ENCODE data around the gene SDR39U1. TPM values are rescaled to one million over a fixed set of nuclear protein-coding genes. Genes with fewer than 3 reads are reported as not detected.
"Not testable (repeated sequence)": the region's sequence is repeated elsewhere in the genome, so short reads cannot be mapped to it uniquely, and the experiment has no call there.

Gene SDR39U1
- total RNA-seq: 100 to 1,000 TPM in 3 of 5 donors, 10 to 100 TPM in 2; 79.6 to 154 (median 109) TPM
- 39.5 TPM for total RNA-seq (2013)
- 26.7 to 112 (median 55.9) reads per million in 29 experiments for total RNA-seq

DNA sequence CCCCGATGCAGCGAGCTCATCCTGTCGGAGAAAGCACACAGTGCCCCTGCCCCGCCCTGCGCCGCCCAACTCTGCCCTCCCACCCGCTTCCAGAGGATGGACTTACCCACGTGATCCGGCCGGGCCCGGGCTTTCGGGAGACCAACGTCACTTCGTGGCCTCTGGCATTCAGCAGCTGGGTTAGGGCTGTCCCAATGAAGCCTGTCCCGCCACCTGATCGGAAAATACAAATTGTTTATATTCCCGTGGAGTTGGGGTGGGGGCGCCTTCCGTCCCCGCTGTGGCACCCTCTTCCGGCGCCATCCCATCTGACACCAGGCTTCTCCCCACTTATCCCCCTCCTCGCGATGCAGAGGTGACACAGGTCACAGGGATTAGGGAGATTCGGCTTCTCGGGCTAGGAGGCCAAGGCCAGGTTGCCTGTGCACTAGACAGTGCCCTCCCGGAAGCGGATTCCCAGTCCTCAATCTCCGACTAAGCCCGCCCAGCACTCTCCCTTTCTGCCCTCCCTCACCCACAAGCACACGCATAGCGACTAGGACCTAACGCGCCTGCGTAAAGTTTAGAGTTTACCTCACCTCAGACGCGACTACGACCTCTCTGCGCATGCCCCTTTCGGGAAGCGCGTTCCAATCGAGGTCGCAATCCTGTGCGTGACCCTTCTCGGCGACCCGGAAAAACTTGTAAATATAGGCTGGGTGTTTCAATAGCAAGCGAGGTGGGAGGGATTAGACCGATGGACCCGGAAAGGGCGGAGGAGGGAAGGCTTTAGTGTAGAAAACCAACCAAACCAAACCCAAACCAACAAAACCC lies at the start of gene SDR39U1:
Gene SDR39U1, minus strand, starts transcription at position 537 of the 813 bp plus-strand sequence. Its CDS starts 7 bp downstream, at position 530.
- peak within 1 kb of the TSS; percentile 95 for H3K27ac ChIP-seq (ENCODE audit: low read length)
- Mint-ChIP-seq H3K9me3 (peaks cover 0 to 4% (median 0%) of the 10 kb centered on the region in 3 donors), H3K36me3 (peaks cover 29% of the 10 kb centered on the region), H3K27ac (peak within 1 kb of the TSS; percentile 99), H3K4me3 (peak within 1 kb of the TSS; percentile 96 to 100 (median 97)), H3K27me3 (no peaks in the 10 kb centered on the region), H3K4me1 (peaks cover 44 to 51% (median 51%) of the 10 kb centered on the region in 3 donors)
- peak within 1 kb of the TSS; percentile 60 to 84 for H3K4me3 ChIP-seq (ENCODE audit: control insufficient read depth in 1 of 2, extremely low read depth in 1 of 2, low read length in 1 of 2)
- ChIA-PET POLR2A (interaction anchor here (0.5 to 1.7 kb wide), 9 partner anchors 11 to 205 kb away, joined by 3 to 11 read pairs (median 6); partner anchors contain the start of genes CBLN3 (in 1 of the 2), KHNYN (in 1 of the 2) and TINF2 (in 1 of the 2)), CTCF (interaction anchor here (0.6 to 3.1 kb wide), 6 partner anchors 9 to 251 kb away, joined by 3 to 22 read pairs (median 4); partner anchors contain the start of genes KHNYN (in 1 of the 2), NYNRIN (in 1 of the 2) and TINF2 (in 1 of the 2))
- H3K36me3 ChIP-seq (ENCODE audit: control insufficient read depth in 2 of 2, extremely low read depth in 1 of 2, insufficient read depth in 1 of 2, low read length in 1 of 2): peaks cover 2 to 40% of the 10 kb centered on the region in 2 donors
- WGBS (ENCODE audit: insufficient coverage): under 1% methylated on average over 31 of the region's 52 CpGs
- peak; percentile 87 to 90 (median 88) for ATAC-seq (replicated peaks in 1 of 4)
- peaks cover 13 to 27% of the 10 kb centered on the region in 2 experiments for H3K4me1 ChIP-seq (ENCODE audit: control insufficient read depth in 1 of 2, extremely low read depth in 1 of 2, insufficient read depth in 2 of 2, low read length in 2 of 2)
- no peaks in the 10 kb centered on the region for H3K27me3 ChIP-seq (replicated peaks in 1 of 2; ENCODE audit: control insufficient read depth in 2 of 2, extremely low read depth in 1 of 2, insufficient read depth in 2 of 2, low read length in 1 of 2)
- peak; percentile 87 to 100 (median 97) for DNase-seq
- H3K9me3 ChIP-seq: no peaks in the 10 kb centered on the region

DNA sequence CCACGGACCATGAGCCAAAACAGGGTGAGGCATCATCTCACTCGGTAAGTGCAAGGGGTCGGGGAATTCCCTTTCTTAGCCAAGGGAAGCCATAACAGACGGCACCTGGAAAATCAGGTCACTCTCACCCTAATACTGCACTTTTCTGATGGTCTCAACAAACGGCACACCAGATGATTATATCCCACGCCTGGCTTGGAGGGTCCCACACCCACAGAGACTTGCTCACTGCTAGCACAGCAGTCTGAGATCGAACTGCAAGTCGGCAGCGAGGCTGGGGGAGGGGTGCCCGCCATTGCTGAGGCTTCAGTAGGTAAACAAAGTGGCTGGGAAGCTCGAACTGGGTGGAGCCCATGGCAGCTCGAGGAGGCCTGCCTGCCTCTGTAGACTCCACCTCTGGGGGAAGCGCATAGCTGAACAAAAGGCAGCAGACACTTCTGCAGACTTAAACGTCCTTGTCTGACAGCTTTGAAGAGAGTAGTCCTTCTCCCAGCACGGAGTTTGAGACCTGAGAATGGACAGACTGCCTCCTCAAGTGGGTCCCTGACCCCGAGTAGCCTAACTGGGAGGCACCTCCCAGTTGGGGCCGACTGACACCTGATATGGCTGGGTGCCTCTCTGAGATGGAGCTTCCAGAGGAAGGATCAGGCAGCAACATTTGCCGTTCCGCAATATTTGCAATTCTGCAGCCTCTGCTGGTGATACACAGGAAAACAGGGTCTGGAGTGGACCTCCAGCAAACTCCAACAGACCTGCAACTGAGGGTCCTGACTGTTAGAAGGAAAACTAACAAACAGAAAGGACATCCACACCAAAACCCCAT lies 49.2 kb upstream of the SDR39U1 start:
- H3K27me3 Mint-ChIP-seq; ATAC-seq (replicated peaks in 1 of 4); POLR2A ChIA-PET; H3K4me3 Mint-ChIP-seq; H3K27ac Mint-ChIP-seq; H3K27ac ChIP-seq (ENCODE audit: low read length); DNase-seq; CTCF ChIA-PET; H3K36me3 ChIP-seq (ENCODE audit: control insufficient read depth in 2 of 2, extremely low read depth in 1 of 2, insufficient read depth in 1 of 2, low read length in 1 of 2); H3K4me3 ChIP-seq (ENCODE audit: control insufficient read depth in 1 of 2, extremely low read depth in 1 of 2, low read length in 1 of 2); H3K9me3 ChIP-seq; H3K36me3 Mint-ChIP-seq; H3K4me1 Mint-ChIP-seq; H3K4me1 ChIP-seq (ENCODE audit: control insufficient read depth in 1 of 2, extremely low read depth in 1 of 2, insufficient read depth in 2 of 2, low read length in 2 of 2): not testable (repeated sequence)
- WGBS (ENCODE audit: insufficient coverage): 77% methylated on average over 17 of the region's 19 CpGs
- H3K9me3 Mint-ChIP-seq: peaks cover 3 to 14% (median 5%) of the 10 kb centered on the region in 3 donors
- H3K27me3 ChIP-seq (replicated peaks in 1 of 2; ENCODE audit: control insufficient read depth in 2 of 2, extremely low read depth in 1 of 2, insufficient read depth in 2 of 2, low read length in 1 of 2): peaks cover 0 to 13% of the 10 kb centered on the region in 2 experiments

GRCh38 chr14:24483604-24484252 lies 41.2 kb upstream of the SDR39U1 start:
- Mint-ChIP-seq H3K36me3 (no peaks in the 10 kb centered on the region), H3K27me3 (no peaks in the 10 kb centered on the region), H3K27ac (peak overlapping the region; percentile 75 to 77), H3K9me3 (no peaks in the 10 kb centered on the region), H3K4me3 (peak overlapping the region in 1 of 3 donors; percentile 52), H3K4me1 (peaks cover 20 to 30% (median 24%) of the 10 kb centered on the region in 3 donors)
- DNase-seq (peak in 1 of 35 experiments; percentile 40), ATAC-seq (replicated peaks in 1 of 4) (peak; percentile 70 to 89 (median 76))
- 60% methylated on average over 1 of the region's 4 CpGs for WGBS (ENCODE audit: insufficient coverage)
- Histone ChIP-seq H3K36me3 (ENCODE audit: control insufficient read depth in 2 of 2, extremely low read depth in 1 of 2, insufficient read depth in 1 of 2, low read length in 1 of 2) (no peaks in the 10 kb centered on the region), H3K9me3 (no peaks in the 10 kb centered on the region), H3K27me3 (replicated peaks in 1 of 2; ENCODE audit: control insufficient read depth in 2 of 2, extremely low read depth in 1 of 2, insufficient read depth in 2 of 2, low read length in 1 of 2) (peaks cover 0 to 3% of the 10 kb centered on the region in 2 experiments), H3K4me1 (ENCODE audit: control insufficient read depth in 1 of 2, extremely low read depth in 1 of 2, insufficient read depth in 2 of 2, low read length in 2 of 2) (peaks cover 16 to 21% of the 10 kb centered on the region in 2 experiments), H3K4me3 (ENCODE audit: control insufficient read depth in 1 of 2, extremely low read depth in 1 of 2, low read length in 1 of 2) (no peak overlapping the region), H3K27ac (ENCODE audit: low read length) (no peak overlapping the region)
- POLR2A ChIA-PET: no interaction called here
- CTCF ChIA-PET: interaction anchor here in 1 of 2 donors (0.7 to 1.0 kb wide), 3 partner anchors 150 to 197 kb away, joined by 3 to 4 read pairs (median 3); partner anchors contain the start of gene GZMB

DNA sequence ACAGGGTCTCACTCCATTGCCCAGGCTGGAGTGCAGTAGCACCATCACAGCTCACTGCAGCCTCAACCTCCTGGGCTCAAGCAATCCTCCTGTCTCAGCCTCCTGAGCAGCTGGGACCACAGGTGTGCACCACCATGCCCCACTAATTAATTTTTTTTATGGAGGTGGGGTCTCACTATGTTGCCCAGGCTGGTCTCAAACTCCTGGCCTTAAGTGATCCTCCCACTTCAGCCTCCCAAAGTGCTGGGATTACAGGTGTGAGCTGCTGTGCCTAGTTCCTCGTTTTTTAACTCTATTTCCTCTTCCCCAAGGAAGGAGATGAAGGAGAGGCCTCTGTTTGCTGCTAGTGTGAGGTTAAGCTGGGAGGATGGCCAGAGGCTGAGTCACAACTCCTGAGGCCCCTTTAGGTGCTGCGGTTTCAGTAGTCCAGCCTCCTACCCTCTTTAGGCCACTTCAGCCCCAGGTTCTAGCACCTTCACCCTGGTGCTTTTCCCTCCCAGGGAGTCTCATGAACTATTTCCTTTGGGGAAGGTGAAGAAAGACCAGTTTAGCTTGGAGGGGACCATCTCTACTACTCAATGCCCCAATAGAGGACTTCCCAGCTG lies 40.2 kb upstream of the SDR39U1 start:
- H3K9me3 ChIP-seq; H3K27ac Mint-ChIP-seq; CTCF ChIA-PET; H3K27ac ChIP-seq (ENCODE audit: low read length); H3K36me3 ChIP-seq (ENCODE audit: control insufficient read depth in 2 of 2, extremely low read depth in 1 of 2, insufficient read depth in 1 of 2, low read length in 1 of 2); ATAC-seq (replicated peaks in 1 of 4); H3K27me3 Mint-ChIP-seq; H3K27me3 ChIP-seq (replicated peaks in 1 of 2; ENCODE audit: control insufficient read depth in 2 of 2, extremely low read depth in 1 of 2, insufficient read depth in 2 of 2, low read length in 1 of 2); H3K4me3 Mint-ChIP-seq; H3K36me3 Mint-ChIP-seq; H3K9me3 Mint-ChIP-seq; H3K4me3 ChIP-seq (ENCODE audit: control insufficient read depth in 1 of 2, extremely low read depth in 1 of 2, low read length in 1 of 2); POLR2A ChIA-PET; DNase-seq: not testable (repeated sequence)
- peaks cover 16 to 21% of the 10 kb centered on the region in 2 experiments for H3K4me1 ChIP-seq (ENCODE audit: control insufficient read depth in 1 of 2, extremely low read depth in 1 of 2, insufficient read depth in 2 of 2, low read length in 2 of 2)
- no CpG with 5 or more reads among the region's 2 CpGs for WGBS (ENCODE audit: insufficient coverage)
- H3K4me1 Mint-ChIP-seq: peaks cover 20 to 30% (median 24%) of the 10 kb centered on the region in 3 donors

GRCh38 chr14:24481622-24482324 lies 39.2 kb upstream of the SDR39U1 start:
- CTCF ChIA-PET: no interaction called here

More at GRCh38 chr14:24481622-24482324, 39.2 kb upstream of the SDR39U1 start:
- H3K36me3 ChIP-seq (ENCODE audit: control insufficient read depth in 2 of 2, extremely low read depth in 1 of 2, insufficient read depth in 1 of 2, low read length in 1 of 2): no peaks in the 10 kb centered on the region
- peaks cover 16 to 21% of the 10 kb centered on the region in 2 experiments for H3K4me1 ChIP-seq (ENCODE audit: control insufficient read depth in 1 of 2, extremely low read depth in 1 of 2, insufficient read depth in 2 of 2, low read length in 2 of 2)
- H3K27me3 ChIP-seq (replicated peaks in 1 of 2; ENCODE audit: control insufficient read depth in 2 of 2, extremely low read depth in 1 of 2, insufficient read depth in 2 of 2, low read length in 1 of 2): peaks cover 0 to 3% of the 10 kb centered on the region in 2 experiments
- peak in 3 of 4 experiments; percentile 58 to 70 (median 61) for ATAC-seq (replicated peaks in 1 of 4)
- H3K9me3 ChIP-seq: no peaks in the 10 kb centered on the region
- H3K4me3 Mint-ChIP-seq: peak overlapping the region in 2 of 3 donors; percentile 61 to 66
- peaks cover 20 to 30% (median 24%) of the 10 kb centered on the region in 3 donors for H3K4me1 Mint-ChIP-seq
- H3K27me3 Mint-ChIP-seq: no peaks in the 10 kb centered on the region
- DNase-seq: peak in 26 of 35 experiments; percentile 7 to 49 (median 24)
- peak overlapping the region in 1 of 2 donors; percentile 1 for H3K4me3 ChIP-seq (ENCODE audit: control insufficient read depth in 1 of 2, extremely low read depth in 1 of 2, low read length in 1 of 2)
- H3K27ac Mint-ChIP-seq: peak overlapping the region; percentile 44 to 59
- H3K27ac ChIP-seq (ENCODE audit: low read length): no peak overlapping the region
- POLR2A ChIA-PET: no interaction called here
- 60% methylated on average over 17 of the region's 23 CpGs for WGBS (ENCODE audit: insufficient coverage)
- H3K36me3 Mint-ChIP-seq: no peaks in the 10 kb centered on the region
- no peaks in the 10 kb centered on the region for H3K9me3 Mint-ChIP-seq
